Measurements from ENCODE around the gene EPN2. TPM values are rescaled to one million over a fixed set of nuclear protein-coding genes. Genes with fewer than 3 reads are reported as not detected.

Gene EPN2
- total RNA-seq, 1 donor from 2014 or later: 14.2 TPM

- no peak for TF ChIP-seq CTCF (conservative IDR thresholded peaks at IDR 0.05; ENCODE audit: low read depth, low read length)
- no peak for DNase-seq (ENCODE audit: low read depth)
Measured at GRCh38 chr17:19365833-19366636, 128.9 kb downstream of the EPN2 start.

GRCh38 chr17:19366637-19366972, 129.4 kb downstream of the EPN2 start:
- DNase-seq (ENCODE audit: low read depth): no peak

More at GRCh38 chr17:19365833-19366636, 128.9 kb downstream of the EPN2 start:
- no peak overlapping the region for H3K4me3 ChIP-seq (ENCODE audit: low read depth, low read length)

DNA sequence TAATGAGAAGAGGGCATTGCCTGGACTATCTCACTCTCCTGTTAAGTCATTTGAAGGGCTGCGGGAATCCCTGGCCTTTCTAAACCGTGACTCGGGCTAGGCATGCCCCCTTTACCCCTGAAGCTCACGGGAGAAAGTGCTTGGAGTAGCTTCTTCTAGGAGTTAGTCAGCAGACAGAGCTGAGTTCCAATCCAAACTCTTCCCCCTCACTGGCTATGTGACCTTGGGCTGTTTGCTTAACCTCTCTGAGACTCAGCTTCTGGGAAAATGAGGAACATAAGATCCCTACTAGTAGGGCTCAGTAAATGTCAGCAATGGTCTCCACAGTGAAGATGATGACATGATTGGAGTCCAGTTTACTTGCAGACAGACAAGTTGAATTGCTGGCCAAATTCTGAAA, 131.1 kb downstream of the EPN2 start:
- no peak for TF ChIP-seq CTCF (conservative IDR thresholded peaks at IDR 0.05; ENCODE audit: low read depth, low read length)
- no peak overlapping the region for H3K4me3 ChIP-seq (ENCODE audit: low read depth, low read length)
- no peak for DNase-seq (ENCODE audit: low read depth)

More at GRCh38 chr17:19366637-19366972, 129.4 kb downstream of the EPN2 start:
- H3K4me3 ChIP-seq (ENCODE audit: low read depth, low read length): no peak overlapping the region
- no peak for TF ChIP-seq CTCF (conservative IDR thresholded peaks at IDR 0.05; ENCODE audit: low read depth, low read length)

GRCh38 chr17:19369107-19369778, 132.1 kb downstream of the EPN2 start:
- no peak for DNase-seq (ENCODE audit: low read depth)
- TF ChIP-seq CTCF (conservative IDR thresholded peaks at IDR 0.05; ENCODE audit: low read depth, low read length): no peak
- no peak overlapping the region for H3K4me3 ChIP-seq (ENCODE audit: low read depth, low read length)

DNA sequence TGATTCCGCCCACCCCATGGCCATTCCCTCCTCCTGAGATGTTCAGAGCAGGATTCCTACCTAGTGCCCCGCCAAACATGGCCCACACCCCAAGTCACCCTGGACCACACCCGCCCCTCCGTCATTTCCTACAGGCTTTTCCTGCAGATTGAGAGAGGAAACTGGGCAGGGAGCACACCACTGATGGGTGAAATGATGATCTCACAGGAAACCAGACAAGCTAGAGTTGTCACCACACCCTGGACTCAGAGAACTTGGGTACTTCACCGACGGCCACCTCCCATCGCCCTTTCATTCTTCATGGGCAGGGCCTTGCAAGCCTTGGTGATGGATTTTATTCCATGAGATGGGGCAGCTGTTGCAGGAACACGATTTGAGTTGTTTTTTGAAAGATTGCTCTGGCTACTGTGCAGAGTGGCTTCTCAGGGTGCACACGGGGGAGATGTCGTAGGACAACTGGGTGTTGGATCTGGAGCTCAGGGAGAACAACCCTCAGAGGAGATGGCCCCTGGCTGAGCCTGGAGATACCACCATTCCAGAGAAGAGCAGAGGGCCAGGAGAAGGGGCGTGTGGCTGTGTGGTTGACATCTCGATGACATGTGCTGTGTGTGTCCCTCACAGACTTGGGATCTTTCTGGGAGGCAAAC, 132.8 kb downstream of the EPN2 start:
- DNase-seq (ENCODE audit: low read depth): no peak
- no peak overlapping the region for H3K4me3 ChIP-seq (ENCODE audit: low read depth, low read length)
- TF ChIP-seq CTCF (conservative IDR thresholded peaks at IDR 0.05; ENCODE audit: low read depth, low read length): no peak

DNA sequence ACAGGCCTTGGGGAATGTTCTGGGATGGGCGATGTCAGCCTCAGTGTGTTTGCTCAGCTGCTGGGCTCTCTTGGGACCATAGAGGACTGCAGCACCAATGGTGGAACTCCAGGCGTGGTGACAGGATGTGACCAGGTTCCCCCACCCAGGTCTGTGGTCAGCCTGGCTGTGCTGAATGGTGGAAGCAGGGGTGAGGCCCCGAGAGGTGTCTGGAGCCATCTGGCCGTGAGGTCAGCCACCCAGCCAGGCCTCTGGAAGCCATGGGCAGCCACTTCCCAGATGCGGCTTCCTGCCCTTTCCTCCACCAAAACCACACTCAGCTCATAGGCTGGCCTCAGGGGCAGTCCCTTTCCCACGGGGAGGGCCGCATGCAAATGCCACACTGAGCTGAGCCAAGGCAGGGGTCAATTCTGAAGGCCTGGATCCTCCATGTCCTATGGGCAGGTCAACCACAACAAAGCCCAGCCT, 133.4 kb downstream of the EPN2 start:
- no peak for TF ChIP-seq CTCF (conservative IDR thresholded peaks at IDR 0.05; ENCODE audit: low read depth, low read length)
- DNase-seq (ENCODE audit: low read depth): no peak
- no peak overlapping the region for H3K4me3 ChIP-seq (ENCODE audit: low read depth, low read length)

Measured in epithelial cell of proximal tubule (primary cell).